Activated CD8-positive, alpha-beta T cell treated with anti-CD3 and anti-CD28 coated beads for 36 hours (primary cell): ENCODE data around the gene CXXC5. TPM values are rescaled to one million over a fixed set of nuclear protein-coding genes. Genes with fewer than 3 reads are reported as not detected.
"Not testable (repeated sequence)": the region's sequence is repeated elsewhere in the genome, so short reads cannot be mapped to it uniquely, and the experiment has no call there.

Experiments used
- ATAC-seq: fragments of 200-7000 bp; cut with Tn5 transposase; one replicate; pipeline ENCODE4 v1.10.0; 2021; ENCODE audit warnings: mild to moderate bottlenecking, moderate library complexity
- CTCF ChIA-PET: fragments of 350-600 bp; sonication (Branson Sonifier 250); formaldehyde crosslinking; loops from one replicate; lab custom pipeline; 2021; ENCODE audit warnings: antibody characterized with exemption; lab: Charles Lee
- POLR2A ChIA-PET: fragments of 350-600 bp; sonication (Branson Sonifier 250); formaldehyde crosslinking; loops from one replicate; lab custom pipeline; 2021; ENCODE audit warnings: antibody characterized with exemption; lab: Charles Lee
- DNase-seq: peaks from one replicate; pipeline ENCODE4 v3.0.0-alpha.2; 2020
- H3K27ac Mint-ChIP-seq: one replicate; pipeline ENCODE4 v1.8.0; 2021; ENCODE audit warnings: mild to moderate bottlenecking, mixed read lengths
- H3K27me3 Mint-ChIP-seq: one replicate; pipeline ENCODE4 v1.8.0; 2021; ENCODE audit warnings: mixed read lengths
- H3K36me3 Mint-ChIP-seq: one replicate; pipeline ENCODE4 v1.8.0; 2021; ENCODE audit warnings: low read depth, mixed read lengths
- H3K4me1 Mint-ChIP-seq: one replicate; pipeline ENCODE4 v1.8.0; 2021; ENCODE audit warnings: low read depth, mixed read lengths
- H3K4me3 Mint-ChIP-seq: one replicate; pipeline ENCODE4 v1.8.0; 2021; ENCODE audit warnings: mild to moderate bottlenecking, moderate library complexity, mixed read lengths
- H3K9me3 Mint-ChIP-seq: one replicate; pipeline ENCODE4 v1.8.0; 2021; ENCODE audit warnings: mixed read lengths
- CTCF ChIP-seq: fragments of 200-600 bp; IDR thresholded peaks from one replicate; pipeline ENCODE4 v1.8.0; 2022; ENCODE audit warnings: antibody characterized with exemption, mild to moderate bottlenecking
- intact Hi-C: fragments of 100-400 bp; cut with micrococcal nuclease; formaldehyde crosslinking; loops from one replicate; pipeline ENCODE4 v1.10.0; 2022
- total RNA-seq, 2 experiments: library from RNA; stranded (reverse); gene quantifications; one replicate each; pipeline ENCODE4 v1.2.3, GENCODE V29; 2021

Gene CXXC5
- total RNA-seq, 2 experiments from 2014 or later, result 3.5 to 4.3 TPM

GRCh38 chr5:139723986-139724587, 75.9 kb downstream of the CXXC5 start:
- Mint-ChIP-seq H3K4me1 (no peaks in the 10 kb centered on the region), H3K9me3 (no peaks in the 10 kb centered on the region), H3K27ac (no peak overlapping the region), H3K4me3 (no peak overlapping the region), H3K27me3 (no peaks in the 10 kb centered on the region), H3K36me3 (peaks cover 3% of the 10 kb centered on the region)
- POLR2A ChIA-PET, result interaction anchor here (1.2 kb wide), 1 partner anchor 14 kb away, joined by 3 read pairs; no protein-coding TSS in a partner anchor
- intact Hi-C loops, result no loop called here
- no peak for DNase-seq
- ATAC-seq, result no peak
- CTCF ChIA-PET, result no interaction called here
- no peak for TF ChIP-seq CTCF

DNA sequence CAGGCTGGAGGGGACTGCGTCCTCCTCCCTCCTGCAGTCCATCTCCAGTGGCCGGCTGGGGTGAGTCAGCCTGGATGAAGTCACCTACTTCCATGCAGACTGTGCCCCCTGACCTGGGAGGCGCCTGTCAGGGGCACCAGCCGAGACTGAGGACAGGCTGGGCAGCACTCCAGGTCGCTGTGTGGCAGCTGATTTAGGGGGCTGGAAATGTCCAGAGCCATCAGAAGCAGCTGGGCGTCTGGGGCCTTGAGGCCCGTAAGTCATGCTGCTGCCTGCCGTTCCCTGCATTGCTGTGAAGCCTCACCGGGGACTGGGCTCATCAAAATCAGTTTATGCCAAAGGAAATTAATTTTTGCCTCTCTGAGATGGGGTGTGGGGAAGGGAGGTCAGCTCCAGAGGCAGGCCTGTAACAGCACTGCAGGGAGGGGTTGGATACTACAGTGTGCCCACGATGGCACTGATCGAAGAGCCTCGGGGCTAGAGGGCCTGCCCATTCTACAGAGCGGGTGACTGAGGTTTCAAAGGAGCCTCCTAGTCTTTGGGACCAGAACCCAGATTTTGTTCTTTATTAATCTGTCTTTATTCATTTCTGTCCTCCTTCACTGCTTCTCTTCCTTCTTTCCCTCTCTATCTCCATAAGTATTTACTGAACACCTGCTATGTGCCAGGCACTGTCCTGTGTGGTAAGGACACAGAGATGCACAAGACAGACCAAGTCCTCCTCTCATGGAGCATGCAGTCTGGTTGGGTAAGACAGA, 77.1 kb downstream of the CXXC5 start:
- intact Hi-C loops, result no loop called here
- CTCF ChIA-PET, result interaction anchor here (1.0 to 1.3 kb wide), 2 partner anchors 14 to 93 kb away, joined by 3 read pairs; no protein-coding TSS in a partner anchor
- H3K27ac Mint-ChIP-seq, result no peak overlapping the region
- POLR2A ChIA-PET, result no interaction called here
- no peaks in the 10 kb centered on the region for H3K27me3 Mint-ChIP-seq
- no peak for TF ChIP-seq CTCF
- ATAC-seq, result no peak
- no peaks in the 10 kb centered on the region for H3K36me3 Mint-ChIP-seq
- H3K9me3 Mint-ChIP-seq, result no peaks in the 10 kb centered on the region
- H3K4me1 Mint-ChIP-seq, result no peaks in the 10 kb centered on the region
- DNase-seq, result no peak
- no peak overlapping the region for H3K4me3 Mint-ChIP-seq

DNA sequence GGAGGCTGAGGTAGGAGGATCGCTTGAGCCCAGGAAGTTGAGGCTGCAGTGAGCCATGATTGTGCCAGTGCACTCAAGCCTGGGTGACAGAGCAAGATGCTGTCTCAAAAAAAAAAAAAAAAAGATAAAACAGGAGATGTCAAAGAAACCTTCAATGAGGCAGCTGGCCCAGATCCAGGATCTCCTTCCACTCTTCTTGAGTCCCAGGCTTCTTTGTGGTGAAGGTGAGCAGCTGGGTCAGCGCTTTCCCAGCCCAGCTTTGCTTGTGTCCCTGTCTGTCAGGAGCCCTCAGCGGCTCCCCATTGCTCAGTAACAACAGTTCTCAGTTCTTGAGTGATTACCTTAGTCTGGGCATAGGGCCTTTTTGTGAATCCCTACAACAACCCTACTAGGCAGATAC, 78.1 kb downstream of the CXXC5 start:
- TF ChIP-seq CTCF, result no peak
- no peaks in the 10 kb centered on the region for H3K36me3 Mint-ChIP-seq
- H3K9me3 Mint-ChIP-seq, result no peaks in the 10 kb centered on the region
- ATAC-seq (no peak), DNase-seq (no peak)
- no peaks in the 10 kb centered on the region for H3K27me3 Mint-ChIP-seq
- H3K27ac Mint-ChIP-seq, result no peak overlapping the region
- H3K4me3 Mint-ChIP-seq, result no peak overlapping the region
- POLR2A ChIA-PET, result no interaction called here
- CTCF ChIA-PET, result interaction anchor here (1.0 to 1.3 kb wide), 2 partner anchors 15 to 94 kb away, joined by 3 read pairs; no protein-coding TSS in a partner anchor
- H3K4me1 Mint-ChIP-seq, result no peaks in the 10 kb centered on the region
- intact Hi-C loops, result no loop called here

DNA sequence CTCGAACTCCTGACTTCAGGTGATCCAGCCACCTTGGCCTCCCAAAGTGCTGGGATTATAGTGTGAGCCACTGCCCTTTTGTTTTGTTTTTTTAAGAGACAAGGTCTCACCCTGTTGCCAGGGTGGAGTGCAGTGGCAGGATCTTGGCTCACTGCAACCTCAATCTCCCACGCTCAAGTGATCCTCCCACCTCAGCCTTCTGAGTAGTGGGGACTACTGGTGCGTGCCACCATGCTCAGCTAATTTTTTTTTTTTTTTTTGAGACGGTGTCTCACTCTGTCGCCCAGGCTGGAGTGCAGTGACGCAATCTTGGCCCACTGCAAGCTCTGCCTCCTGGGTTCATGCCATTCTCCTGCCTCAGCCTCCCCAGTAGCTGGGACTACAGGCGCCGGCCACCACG, 79.5 kb downstream of the CXXC5 start:
- H3K4me3 Mint-ChIP-seq, intact Hi-C loops: not testable (repeated sequence)

DNA sequence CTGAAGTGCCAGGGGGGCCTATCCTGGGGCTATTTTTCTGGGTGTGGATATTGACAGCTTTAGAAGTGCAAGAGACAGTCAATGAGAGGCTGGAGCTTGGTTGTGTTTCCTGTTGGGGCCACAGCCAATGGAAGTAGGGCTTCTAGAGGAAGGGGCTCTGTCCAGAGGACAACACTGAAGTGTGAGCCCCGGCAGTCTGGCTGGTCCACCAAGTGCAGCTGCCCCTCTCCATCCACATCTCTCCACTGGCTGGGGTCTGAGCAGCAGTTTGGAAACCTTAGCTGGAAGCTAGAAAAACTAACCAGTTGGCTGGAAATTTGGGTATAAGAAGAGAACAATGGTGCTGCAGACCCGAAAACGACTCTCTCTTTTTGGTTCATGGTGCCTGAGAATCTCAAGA, 83.1 kb downstream of the CXXC5 start:
- POLR2A ChIA-PET, result interaction anchor here (1.1 kb wide), 1 partner anchor 34 kb away, joined by 3 read pairs; no protein-coding TSS in a partner anchor
- intact Hi-C loops, result no loop called here
- H3K36me3 Mint-ChIP-seq, result no peaks in the 10 kb centered on the region

More for the DNA sequence above, 79.5 kb downstream of the CXXC5 start:
- H3K27me3 Mint-ChIP-seq, H3K9me3 Mint-ChIP-seq, DNase-seq, ATAC-seq, H3K4me1 Mint-ChIP-seq, CTCF ChIA-PET, H3K36me3 Mint-ChIP-seq, H3K27ac Mint-ChIP-seq, POLR2A ChIA-PET: not testable (repeated sequence)

More for the DNA sequence above, 83.1 kb downstream of the CXXC5 start:
- H3K4me1 Mint-ChIP-seq, result no peaks in the 10 kb centered on the region
- DNase-seq, result no peak
- TF ChIP-seq CTCF, result no peak
- no peak overlapping the region for H3K4me3 Mint-ChIP-seq
- H3K9me3 Mint-ChIP-seq, result no peaks in the 10 kb centered on the region
- CTCF ChIA-PET, result interaction anchor here (1.4 kb wide), 2 partner anchors 23 to 34 kb away, joined by 3 read pairs; no protein-coding TSS in a partner anchor
- ATAC-seq, result no peak
- H3K27me3 Mint-ChIP-seq, result no peaks in the 10 kb centered on the region
- H3K27ac Mint-ChIP-seq, result no peak overlapping the region
